ENCODE results near the gene LRMDA. TPM values are rescaled to one million over a fixed set of nuclear protein-coding genes. Genes with fewer than 3 reads are reported as not detected.

The LRMDA gene
- polyA plus RNA-seq, 2 of the 4 experiments (the other 2 are of a cell fraction), result 4.6 to 5.2 TPM

DNA sequence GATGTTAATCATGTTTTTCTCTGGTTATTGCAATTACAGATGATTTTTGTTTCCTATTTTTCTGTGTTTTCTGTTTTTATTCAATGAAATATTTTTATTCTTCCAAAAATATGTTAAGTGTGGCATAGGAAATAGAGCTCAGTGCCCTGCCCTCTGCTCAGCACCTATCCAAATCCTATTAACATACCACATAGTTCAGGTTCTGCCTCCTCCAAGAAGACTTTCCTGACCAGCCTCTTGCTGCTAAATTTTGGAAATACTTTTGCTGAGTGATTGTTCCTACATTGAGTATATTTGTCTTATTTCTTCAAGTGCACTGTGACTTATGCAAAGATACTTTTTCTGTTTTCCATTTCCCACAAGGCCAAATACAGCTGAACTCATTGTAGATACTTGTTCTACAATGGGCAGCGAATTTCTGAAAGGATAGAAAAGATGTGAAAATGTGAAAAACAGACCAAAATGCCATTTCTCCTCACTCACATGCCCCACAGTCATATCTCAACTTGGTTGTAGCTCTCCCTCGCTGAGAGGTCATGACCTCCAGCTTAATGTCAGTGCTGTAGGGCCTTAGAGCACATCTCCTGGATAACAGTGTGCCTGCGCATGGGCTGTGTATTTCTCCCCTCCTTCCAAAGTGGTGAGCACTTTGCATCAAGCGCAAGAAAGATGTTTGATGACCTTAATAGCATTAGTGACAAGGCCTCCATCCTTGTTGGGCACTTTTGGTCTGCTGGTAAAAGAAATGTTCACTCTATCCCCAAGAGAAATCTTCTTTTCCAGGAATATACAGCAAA lies 677.3 kb downstream of the LRMDA start:
- no peak overlapping the region for H3K4me3 ChIP-seq
- no peaks in the 10 kb centered on the region for H3K9me3 ChIP-seq
- no peak overlapping the region for H3K27ac ChIP-seq
- DNase-seq (ENCODE audit: low read depth in 1 of 2, low spot score in 1 of 2) (no peak), FAIRE-seq (no peak), ATAC-seq (no peak)
- peaks cover 2% of the 10 kb centered on the region; the same call in 2 of the 3 replicates for H3K4me1 ChIP-seq
- 57% methylated on average over 4 of the region's 4 CpGs for WGBS (ENCODE audit: missing lambda C conversion rate)
- ChIA-PET POLR2A (no interaction called here), CTCF (interaction anchor here (1.2 kb wide), 1 partner anchor 21 kb away, joined by 3 read pairs; no protein-coding TSS in a partner anchor)
- no peak for TF ChIP-seq ESRRA (IDR thresholded peaks at IDR 0.05; ENCODE audit: borderline replicate concordance, low read length)
- TF ChIP-seq EHF (CRISPR knock-in tag; IDR thresholded peaks at IDR 0.05), result no peak
- no peak for TF ChIP-seq CHD4 (IDR thresholded peaks at IDR 0.05; ENCODE audit: borderline replicate concordance)
- TF ChIP-seq SMC3 (IDR thresholded peaks at IDR 0.05), result no peak
- TF ChIP-seq KDM1A (IDR thresholded peaks at IDR 0.05; ENCODE audit: low read depth), result no peak
- TF ChIP-seq FOSB (CRISPR knock-in tag; IDR thresholded peaks at IDR 0.05), result no peak
- TF ChIP-seq, protein P1, sequence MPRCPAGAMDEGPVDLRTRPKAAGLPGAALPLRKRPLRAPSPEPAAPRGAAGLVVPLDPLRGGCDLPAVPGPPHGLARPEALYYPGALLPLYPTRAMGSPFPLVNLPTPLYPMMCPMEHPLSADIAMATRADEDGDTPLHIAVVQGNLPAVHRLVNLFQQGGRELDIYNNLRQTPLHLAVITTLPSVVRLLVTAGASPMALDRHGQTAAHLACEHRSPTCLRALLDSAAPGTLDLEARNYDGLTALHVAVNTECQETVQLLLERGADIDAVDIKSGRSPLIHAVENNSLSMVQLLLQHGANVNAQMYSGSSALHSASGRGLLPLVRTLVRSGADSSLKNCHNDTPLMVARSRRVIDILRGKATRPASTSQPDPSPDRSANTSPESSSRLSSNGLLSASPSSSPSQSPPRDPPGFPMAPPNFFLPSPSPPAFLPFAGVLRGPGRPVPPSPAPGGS (IDR thresholded peaks at IDR 0.05), result no peak
- H3K4me2 ChIP-seq, result no peak overlapping the region

DNA sequence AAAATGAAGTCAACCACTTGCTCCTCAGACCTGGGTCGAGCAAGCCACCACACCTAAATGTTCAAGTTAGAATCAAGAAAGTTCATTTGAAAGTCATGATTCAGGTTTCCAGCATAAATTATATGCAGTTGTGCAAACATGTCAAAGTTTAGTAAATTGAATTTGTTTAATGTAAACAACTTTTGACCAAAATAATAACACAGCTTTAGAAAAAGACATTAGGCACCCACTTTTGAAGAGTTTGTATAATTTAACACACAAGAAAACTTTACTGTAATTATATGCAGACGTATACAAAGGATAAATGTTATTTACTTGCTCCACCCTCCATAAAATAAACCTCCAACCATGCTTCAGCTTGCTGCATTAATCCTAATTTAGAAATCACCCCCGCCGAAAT lies 680.0 kb downstream of the LRMDA start:
- H3K4me2 ChIP-seq, result no peak overlapping the region
- H3K27ac ChIP-seq, result no peak overlapping the region
- H3K4me1 ChIP-seq, result no peaks in the 10 kb centered on the region
- no peaks in the 10 kb centered on the region for H3K9me3 ChIP-seq
- CTCF ChIA-PET, result interaction anchor here (1.1 kb wide), 1 partner anchor 192 kb away, joined by 3 read pairs; no protein-coding TSS in a partner anchor
- no peak for TF ChIP-seq RAD21 (conservative IDR thresholded peaks at IDR 0.05 in 1 of 2, IDR thresholded peaks at IDR 0.05 in 1 of 2)
- TF ChIP-seq MYC (IDR thresholded peaks at IDR 0.05; ENCODE audit: borderline replicate concordance, low read length), result no peak
- no peak for TF ChIP-seq HDAC2 (IDR thresholded peaks at IDR 0.05)
- TF ChIP-seq HOXA7 (CRISPR knock-in tag; IDR thresholded peaks at IDR 0.05), result no peak
- no peak for TF ChIP-seq MAFK (IDR thresholded peaks at IDR 0.05; ENCODE audit: partially characterized antibody)
- no peak for TF ChIP-seq CHD2 (IDR thresholded peaks at IDR 0.05; ENCODE audit: low read length, partially characterized antibody)
- no peak for TF ChIP-seq ZFP36 (IDR thresholded peaks at IDR 0.05; ENCODE audit: borderline replicate concordance, partially characterized antibody)
- no peak for TF ChIP-seq EP300 (IDR thresholded peaks at IDR 0.05)
- TF ChIP-seq ZSCAN20 (CRISPR knock-in tag; IDR thresholded peaks at IDR 0.05), result no peak
- TF ChIP-seq, protein P2, sequence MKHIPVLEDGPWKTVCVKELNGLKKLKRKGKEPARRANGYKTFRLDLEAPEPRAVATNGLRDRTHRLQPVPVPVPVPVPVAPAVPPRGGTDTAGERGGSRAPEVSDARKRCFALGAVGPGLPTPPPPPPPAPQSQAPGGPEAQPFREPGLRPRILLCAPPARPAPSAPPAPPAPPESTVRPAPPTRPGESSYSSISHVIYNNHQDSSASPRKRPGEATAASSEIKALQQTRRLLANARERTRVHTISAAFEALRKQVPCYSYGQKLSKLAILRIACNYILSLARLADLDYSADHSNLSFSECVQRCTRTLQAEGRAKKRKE (CRISPR knock-in tag; IDR thresholded peaks at IDR 0.05; ENCODE audit: low read depth), result no peak
- no peak for TF ChIP-seq SREBF2 (IDR thresholded peaks at IDR 0.05)
- TF ChIP-seq, protein P1 (IDR thresholded peaks at IDR 0.05), result no peak
- TF ChIP-seq, protein P3, sequence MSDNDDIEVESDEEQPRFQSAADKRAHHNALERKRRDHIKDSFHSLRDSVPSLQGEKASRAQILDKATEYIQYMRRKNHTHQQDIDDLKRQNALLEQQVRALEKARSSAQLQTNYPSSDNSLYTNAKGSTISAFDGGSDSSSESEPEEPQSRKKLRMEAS (IDR thresholded peaks at IDR 0.05), result no peak
- no peak for TF ChIP-seq RNF2 (IDR thresholded peaks at IDR 0.05; ENCODE audit: borderline replicate concordance, low read depth)
- no peak for TF ChIP-seq NPAS2 (CRISPR knock-in tag; IDR thresholded peaks at IDR 0.05; ENCODE audit: borderline replicate concordance)
- TF ChIP-seq, protein P4, sequence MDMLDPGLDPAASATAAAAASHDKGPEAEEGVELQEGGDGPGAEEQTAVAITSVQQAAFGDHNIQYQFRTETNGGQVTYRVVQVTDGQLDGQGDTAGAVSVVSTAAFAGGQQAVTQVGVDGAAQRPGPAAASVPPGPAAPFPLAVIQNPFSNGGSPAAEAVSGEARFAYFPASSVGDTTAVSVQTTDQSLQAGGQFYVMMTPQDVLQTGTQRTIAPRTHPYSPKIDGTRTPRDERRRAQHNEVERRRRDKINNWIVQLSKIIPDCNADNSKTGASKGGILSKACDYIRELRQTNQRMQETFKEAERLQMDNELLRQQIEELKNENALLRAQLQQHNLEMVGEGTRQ (IDR thresholded peaks at IDR 0.05), result no peak
- TF ChIP-seq CBX2 (IDR thresholded peaks at IDR 0.05; ENCODE audit: borderline replicate concordance, low read depth), result no peak
- no peak for TF ChIP-seq MAZ (IDR thresholded peaks at IDR 0.05; ENCODE audit: borderline replicate concordance, low read depth, low read length)
- no peak for TF ChIP-seq FOSB (CRISPR knock-in tag; IDR thresholded peaks at IDR 0.05)
- no peak for TF ChIP-seq HOXB13 (CRISPR knock-in tag; IDR thresholded peaks at IDR 0.05; ENCODE audit: low read depth)
- DNase-seq (ENCODE audit: low read depth in 1 of 2, low spot score in 1 of 2) (no peak), FAIRE-seq (no peak), ATAC-seq (no peak)
- POLR2A ChIA-PET, result no interaction called here
- WGBS (ENCODE audit: missing lambda C conversion rate), result 60% methylated on average over 4 of the region's 4 CpGs
- no peak overlapping the region for H3K4me3 ChIP-seq

All from A549 (cell line).